Measurements from ENCODE around the gene TRIP10. TPM values are rescaled to one million over a fixed set of nuclear protein-coding genes. Genes with fewer than 3 reads are reported as not detected.

TRIP10 gene
- total and polyA plus RNA-seq, 2 of the 13 experiments (the other 11 are each of a cell fraction or from before 2014, with no cell fraction given): 32.5 to 33.2 TPM

DNA sequence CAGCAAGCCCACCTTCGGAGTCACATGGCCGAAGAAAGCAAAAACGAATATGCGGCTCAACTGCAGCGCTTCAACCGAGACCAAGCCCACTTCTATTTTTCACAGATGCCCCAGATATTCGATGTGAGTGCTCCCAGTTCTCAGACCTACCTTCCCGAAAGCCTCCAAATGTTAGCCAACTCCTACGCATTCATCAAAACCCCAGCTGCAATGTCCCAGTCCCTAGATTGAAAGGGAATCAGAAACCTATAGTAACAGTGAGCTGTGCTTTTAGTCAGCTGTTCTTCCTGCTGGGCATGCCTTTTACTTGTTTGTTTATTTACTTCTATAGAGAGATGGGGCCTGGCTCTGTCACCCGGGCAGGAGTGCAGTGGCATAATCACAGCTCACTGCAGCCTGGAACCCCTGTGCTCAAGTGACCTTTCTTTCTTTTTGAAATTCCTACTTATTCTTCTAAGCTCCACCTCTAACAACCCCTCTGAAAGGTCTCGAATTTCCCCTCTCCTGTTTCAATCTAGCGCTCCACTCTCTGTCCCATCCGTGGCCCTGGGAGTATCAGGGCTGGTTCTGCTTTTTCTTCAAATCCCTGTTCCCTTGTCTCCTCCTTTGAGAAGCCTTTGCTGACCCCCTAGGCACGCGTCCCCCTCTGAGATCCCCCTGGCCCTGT, 4.4 kb downstream of the TRIP10 start (continued):
- no peak for TF ChIP-seq AKNA (CRISPR knock-in tag; IDR thresholded peaks at IDR 0.05; ENCODE audit: borderline replicate concordance)
- TF ChIP-seq MAFF (IDR thresholded peaks at IDR 0.05; ENCODE audit: low read depth, low read length): no peak
- TF ChIP-seq, protein P1, sequence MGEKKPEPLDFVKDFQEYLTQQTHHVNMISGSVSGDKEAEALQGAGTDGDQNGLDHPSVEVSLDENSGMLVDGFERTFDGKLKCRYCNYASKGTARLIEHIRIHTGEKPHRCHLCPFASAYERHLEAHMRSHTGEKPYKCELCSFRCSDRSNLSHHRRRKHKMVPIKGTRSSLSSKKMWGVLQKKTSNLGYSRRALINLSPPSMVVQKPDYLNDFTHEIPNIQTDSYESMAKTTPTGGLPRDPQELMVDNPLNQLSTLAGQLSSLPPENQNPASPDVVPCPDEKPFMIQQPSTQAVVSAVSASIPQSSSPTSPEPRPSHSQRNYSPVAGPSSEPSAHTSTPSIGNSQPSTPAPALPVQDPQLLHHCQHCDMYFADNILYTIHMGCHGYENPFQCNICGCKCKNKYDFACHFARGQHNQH (CRISPR knock-in tag; IDR thresholded peaks at IDR 0.05): no peak
- TF ChIP-seq TAF15 (IDR thresholded peaks at IDR 0.05; ENCODE audit: low read depth, low read length, poor library complexity, severe bottlenecking): no peak
- no peak for TF ChIP-seq NR1H2 (CRISPR knock-in tag; IDR thresholded peaks at IDR 0.05; ENCODE audit: borderline replicate concordance, low read depth)
- TF ChIP-seq NFYB (CRISPR knock-in tag; IDR thresholded peaks at IDR 0.05): no peak
- TF ChIP-seq, protein P2, sequence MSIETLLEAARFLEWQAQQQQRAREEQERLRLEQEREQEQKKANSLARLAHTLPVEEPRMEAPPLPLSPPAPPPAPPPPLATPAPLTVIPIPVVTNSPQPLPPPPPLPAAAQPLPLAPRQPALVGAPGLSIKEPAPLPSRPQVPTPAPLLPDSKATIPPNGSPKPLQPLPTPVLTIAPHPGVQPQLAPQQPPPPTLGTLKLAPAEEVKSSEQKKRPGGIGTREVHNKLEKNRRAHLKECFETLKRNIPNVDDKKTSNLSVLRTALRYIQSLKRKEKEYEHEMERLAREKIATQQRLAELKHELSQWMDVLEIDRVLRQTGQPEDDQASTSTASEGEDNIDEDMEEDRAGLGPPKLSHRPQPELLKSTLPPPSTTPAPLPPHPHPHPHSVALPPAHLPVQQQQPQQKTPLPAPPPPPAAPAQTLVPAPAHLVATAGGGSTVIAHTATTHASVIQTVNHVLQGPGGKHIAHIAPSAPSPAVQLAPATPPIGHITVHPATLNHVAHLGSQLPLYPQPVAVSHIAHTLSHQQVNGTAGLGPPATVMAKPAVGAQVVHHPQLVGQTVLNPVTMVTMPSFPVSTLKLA (IDR thresholded peaks at IDR 0.05): no peak
- peak; percentile 85 for TF ChIP-seq ZNF317 (CRISPR knock-in tag; IDR thresholded peaks at IDR 0.05)
- TF ChIP-seq GPN1 (CRISPR knock-in tag; IDR thresholded peaks at IDR 0.05; ENCODE audit: borderline replicate concordance): no peak
- no peak for TF ChIP-seq NFAT5 (CRISPR knock-in tag; IDR thresholded peaks at IDR 0.05)
- TF ChIP-seq, protein P3, sequence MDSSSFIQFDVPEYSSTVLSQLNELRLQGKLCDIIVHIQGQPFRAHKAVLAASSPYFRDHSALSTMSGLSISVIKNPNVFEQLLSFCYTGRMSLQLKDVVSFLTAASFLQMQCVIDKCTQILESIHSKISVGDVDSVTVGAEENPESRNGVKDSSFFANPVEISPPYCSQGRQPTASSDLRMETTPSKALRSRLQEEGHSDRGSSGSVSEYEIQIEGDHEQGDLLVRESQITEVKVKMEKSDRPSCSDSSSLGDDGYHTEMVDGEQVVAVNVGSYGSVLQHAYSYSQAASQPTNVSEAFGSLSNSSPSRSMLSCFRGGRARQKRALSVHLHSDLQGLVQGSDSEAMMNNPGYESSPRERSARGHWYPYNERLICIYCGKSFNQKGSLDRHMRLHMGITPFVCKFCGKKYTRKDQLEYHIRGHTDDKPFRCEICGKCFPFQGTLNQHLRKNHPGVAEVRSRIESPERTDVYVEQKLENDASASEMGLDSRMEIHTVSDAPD (CRISPR knock-in tag; IDR thresholded peaks at IDR 0.05): no peak
- TF ChIP-seq SMAD9 (CRISPR knock-in tag; IDR thresholded peaks at IDR 0.05): no peak
- TF ChIP-seq KLF9 (CRISPR knock-in tag; IDR thresholded peaks at IDR 0.05; ENCODE audit: low read depth): no peak

All from HepG2 (cell line).